Measurements from ENCODE around the gene HSPH1.

DNA sequence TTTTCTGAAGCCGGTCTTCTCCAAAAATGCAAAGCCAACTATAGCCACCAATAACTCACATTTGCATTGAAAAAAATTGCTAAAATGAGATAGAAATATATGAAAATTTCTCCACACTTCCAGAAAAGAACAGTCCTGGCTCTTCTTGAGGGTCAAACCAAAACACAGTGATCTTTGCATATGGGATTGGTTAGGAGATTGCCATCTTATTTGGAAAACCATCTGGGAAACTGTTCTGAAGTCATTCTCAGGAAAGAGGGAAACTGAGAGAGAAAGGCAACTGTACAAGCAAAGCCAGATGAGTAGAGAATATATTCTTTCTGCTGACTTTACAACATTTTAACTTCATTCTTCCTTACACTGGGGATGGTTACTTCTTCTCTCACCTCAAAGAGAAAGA, 54.6 kb downstream of the HSPH1 start:
- TF ChIP-seq, protein P1, sequence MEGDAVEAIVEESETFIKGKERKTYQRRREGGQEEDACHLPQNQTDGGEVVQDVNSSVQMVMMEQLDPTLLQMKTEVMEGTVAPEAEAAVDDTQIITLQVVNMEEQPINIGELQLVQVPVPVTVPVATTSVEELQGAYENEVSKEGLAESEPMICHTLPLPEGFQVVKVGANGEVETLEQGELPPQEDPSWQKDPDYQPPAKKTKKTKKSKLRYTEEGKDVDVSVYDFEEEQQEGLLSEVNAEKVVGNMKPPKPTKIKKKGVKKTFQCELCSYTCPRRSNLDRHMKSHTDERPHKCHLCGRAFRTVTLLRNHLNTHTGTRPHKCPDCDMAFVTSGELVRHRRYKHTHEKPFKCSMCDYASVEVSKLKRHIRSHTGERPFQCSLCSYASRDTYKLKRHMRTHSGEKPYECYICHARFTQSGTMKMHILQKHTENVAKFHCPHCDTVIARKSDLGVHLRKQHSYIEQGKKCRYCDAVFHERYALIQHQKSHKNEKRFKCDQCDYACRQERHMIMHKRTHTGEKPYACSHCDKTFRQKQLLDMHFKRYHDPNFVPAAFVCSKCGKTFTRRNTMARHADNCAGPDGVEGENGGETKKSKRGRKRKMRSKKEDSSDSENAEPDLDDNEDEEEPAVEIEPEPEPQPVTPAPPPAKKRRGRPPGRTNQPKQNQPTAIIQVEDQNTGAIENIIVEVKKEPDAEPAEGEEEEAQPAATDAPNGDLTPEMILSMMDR (IDR thresholded peaks at IDR 0.05; ENCODE audit: low read length): no peak
- no peak for TF ChIP-seq EZH2 (optimal IDR thresholded peaks at IDR 0.05; ENCODE audit: low read depth, low read length)
- TF ChIP-seq EZH2phosphoT487 (IDR thresholded peaks at IDR 0.05; ENCODE audit: low read length): no peak
